HG03175 (cell line): ENCODE measurements around the gene FCER1A.
"Not testable (repeated sequence)": the region's sequence is repeated elsewhere in the genome, so short reads cannot be mapped to it uniquely, and the experiment has no call there.

Source experiments
- ATAC-seq: cut with Tn5 transposase; IDR thresholded peaks from one replicate; pipeline ENCODE4 v1.9.1; 2021; ENCODE audit warnings: mild to moderate bottlenecking, moderate library complexity; ENCODE audit not compliant: unreplicated experiment

Gene FCER1A

DNA sequence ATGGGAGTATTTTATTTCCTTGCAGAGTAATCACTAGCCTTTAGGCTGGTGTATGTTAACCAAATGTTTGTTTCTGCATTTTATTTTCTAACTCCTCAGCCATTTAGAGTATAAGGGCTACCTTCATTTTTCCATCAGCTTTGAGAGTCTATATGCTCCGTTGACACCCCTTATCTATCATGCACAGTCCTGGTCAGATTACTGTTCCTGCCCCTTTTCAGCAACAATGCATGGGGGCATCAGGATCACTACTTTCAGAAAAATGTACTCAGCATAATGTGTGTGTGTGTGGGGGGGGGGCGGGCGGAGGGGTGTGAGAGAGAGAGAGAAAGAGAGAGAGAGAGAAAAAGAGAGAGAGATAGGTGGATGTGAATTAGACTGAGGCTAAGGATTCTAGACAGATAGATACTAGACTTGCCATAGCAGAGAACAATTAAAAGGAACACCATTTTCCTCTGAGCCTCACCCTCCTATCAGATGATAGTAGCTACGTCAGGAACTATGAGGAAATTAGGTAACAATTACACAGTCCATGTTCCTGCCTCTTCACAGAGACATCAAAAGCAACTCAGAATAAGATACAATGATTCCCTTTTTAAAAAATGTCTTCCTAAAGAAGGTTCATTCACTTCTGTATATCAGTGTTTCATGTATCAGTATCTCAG, 40.8 kb downstream of the FCER1A start:
- ATAC-seq, result no peak

DNA sequence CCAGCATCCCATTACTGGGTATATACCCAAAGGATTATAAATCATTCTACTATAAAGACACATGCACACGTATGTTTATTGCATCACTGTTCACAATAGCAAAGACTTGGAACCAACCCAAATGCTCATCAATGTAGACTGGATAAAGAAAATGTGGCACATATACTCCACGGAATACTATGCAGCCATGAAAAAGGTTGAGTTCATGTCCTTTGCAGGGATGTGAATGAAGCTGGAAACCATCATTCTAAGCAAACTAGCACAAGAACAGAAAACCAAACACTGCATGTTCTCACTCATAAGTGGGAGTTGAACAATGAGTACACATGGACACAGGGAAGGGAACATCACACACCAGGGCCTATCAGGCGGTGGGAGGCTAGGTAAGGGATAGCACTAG, 47.2 kb downstream of the FCER1A start:
- ATAC-seq, result not testable (repeated sequence)

DNA sequence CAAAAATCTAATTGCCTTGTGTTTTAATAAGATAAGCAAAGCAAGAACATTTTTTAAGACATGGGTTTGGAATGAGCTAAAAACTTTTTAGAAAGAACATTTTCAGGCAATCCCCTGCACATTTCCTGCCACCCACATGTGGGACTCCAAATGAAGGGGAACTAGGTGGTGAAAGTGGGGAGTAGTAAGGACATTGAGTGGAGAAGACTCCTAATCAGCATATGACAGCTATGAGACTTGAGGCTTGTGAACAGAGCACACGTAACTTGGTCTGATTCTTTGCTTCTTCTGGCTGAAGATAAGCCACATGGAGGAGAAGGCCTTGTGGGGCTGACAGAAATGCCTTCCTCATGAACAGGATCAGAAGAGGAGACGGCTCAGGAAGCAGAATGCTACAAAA, 50.3 kb downstream of the FCER1A start:
- ATAC-seq, result no peak
